K562 (cell line): Measurements from ENCODE around the gene HS3ST3B1. TPM values are rescaled to one million over a fixed set of nuclear protein-coding genes. Genes with fewer than 3 reads are reported as not detected.

Source experiments
- ATAC-seq: fragments of 200-7000 bp; cut with Tn5 transposase; 3 replicates; pipeline ENCODE4 v1.9.1; 2020; ENCODE audit warnings: moderate library complexity
- BruUV-seq: library from RNA; stranded (reverse); fragments of 400-500 nt; replicated peaks from 2 replicates; lab custom pipeline; 2021; lab: Mats Ljungman, UMichigan
- CTCF ChIA-PET: fragments of 300-600 bp; formaldehyde crosslinking; extraction: SDS; loops from one replicate; lab custom pipeline; 2021; ENCODE audit warnings: low intra/inter-chr PET ratio; lab: Yijun Ruan, JAX
- POLR2A ChIA-PET: fragments of 300-600, 350-650 bp; sonication (Branson Sonifier 250); formaldehyde crosslinking; extraction: SDS; loops from one replicate; lab custom pipeline; 2021; ENCODE audit warnings: antibody characterized with exemption, inconsistent platforms; lab: Yijun Ruan, JAX
- DNase-seq, 4 experiments: peaks; one replicate each; pipeline versions ENCODE4 v3.0.0 to v3.0.0-alpha.2; 2011 to 2018; ENCODE audit warnings: low spot score in 3 of 4, mixed read lengths in 3 of 4; ENCODE audit errors: extremely low read depth in 1 of 4
- FAIRE-seq: peaks from 2 replicates; lab custom pipeline; 2011; peaks lifted over from hg19 to GRCh38; lab: Jason Lieb, UNC
- H2AFZ ChIP-seq: 2 replicates; pipeline ENCODE4 v1.6.0; 2011; ENCODE audit warnings: low read depth, low read length, control low read depth, inconsistent platforms
- H3K27ac ChIP-seq: fragments of 200-600 bp; 3 replicates; pipeline ENCODE4 v1.8.0; 2011; ENCODE audit warnings: low read depth, mild to moderate bottlenecking, control low read depth, inconsistent platforms, low read length, moderate library complexity, mixed read lengths; ENCODE audit errors: extremely low read depth
- H3K27me3 ChIP-seq, 2 experiments: fragments of 300-600 bp in 1 of 2; 2 replicates in 1 of 2; 3 replicates in 1 of 2; pipeline versions ENCODE4 v1.6.0 to v1.8.0; 2011; ENCODE audit warnings: inconsistent platforms in 2 of 2, low read length in 2 of 2, mild to moderate bottlenecking in 1 of 2, mixed read lengths in 1 of 2, moderate library complexity in 1 of 2; ENCODE audit not compliant: control insufficient read depth in 2 of 2, insufficient read depth in 2 of 2
- H3K36me3 ChIP-seq: fragments of 300-600 bp; 3 replicates; pipeline ENCODE4 v1.8.0; 2011; ENCODE audit warnings: mild to moderate bottlenecking, low read length, inconsistent platforms; ENCODE audit not compliant: control insufficient read depth, insufficient read depth
- H3K4me1 ChIP-seq, 2 experiments: fragments of 200-600 bp in 1 of 2; replicated peaks in 1 of 2; 2 replicates in 1 of 2; 3 replicates in 1 of 2; pipeline versions ENCODE4 v1.5.1 to v1.8.0; 2011; ENCODE audit warnings: inconsistent platforms in 2 of 2, low read length in 2 of 2, mild to moderate bottlenecking in 1 of 2, mixed read lengths in 1 of 2, moderate library complexity in 1 of 2; ENCODE audit not compliant: control insufficient read depth in 2 of 2, insufficient read depth in 2 of 2
- H3K4me2 ChIP-seq: 2 replicates; pipeline ENCODE4 v1.6.1; 2011; ENCODE audit warnings: low read length, control low read depth, inconsistent platforms, mixed read lengths; ENCODE audit not compliant: insufficient read depth
- H3K4me3 ChIP-seq: fragments of 200-600 bp; sonication (generic), shearing (Covaris generic); 2 replicates; pipeline ENCODE4 v1.5.1; 2016; ENCODE audit warnings: control low read depth, inconsistent platforms
- H3K79me2 ChIP-seq: fragments of 200-600 bp; 3 replicates; pipeline ENCODE4 v1.8.0; 2011; ENCODE audit warnings: low read length, inconsistent platforms; ENCODE audit not compliant: control insufficient read depth, insufficient read depth
- H3K9ac ChIP-seq, 2 experiments: 2 replicates each; pipeline versions ENCODE4 v1.6.0 to v1.6.1; 2011; ENCODE audit warnings: low read depth in 2 of 2, low read length in 2 of 2, control low read depth in 1 of 2, inconsistent platforms in 1 of 2, mild to moderate bottlenecking in 1 of 2, mixed read lengths in 1 of 2; ENCODE audit not compliant: insufficient read depth in 1 of 2
- H3K9me1 ChIP-seq: one replicate; pipeline ENCODE4 v1.6.0; 2011; ENCODE audit warnings: inconsistent platforms, mild to moderate bottlenecking, low read length, moderate library complexity; ENCODE audit not compliant: control insufficient read depth, insufficient read depth
- H3K9me3 ChIP-seq: replicated peaks from 2 replicates; pipeline ENCODE4 v1.5.1; 2011; ENCODE audit warnings: low read depth, low read length, inconsistent platforms; ENCODE audit not compliant: control insufficient read depth, insufficient read depth
- H4K20me1 ChIP-seq: replicated peaks from 2 replicates; pipeline ENCODE4 v1.6.1; 2011; ENCODE audit warnings: low read length, inconsistent platforms, mixed read lengths; ENCODE audit not compliant: control insufficient read depth, insufficient read depth
- DACH1 ChIP-seq: fragments of 450-650 bp; IDR thresholded peaks from 2 replicates; pipeline ENCODE4 v1.6.1; 2018; ENCODE audit not compliant: partially characterized antibody
- EP400 ChIP-seq: fragments of 450-650 bp; IDR thresholded peaks from 2 replicates; pipeline ENCODE4 v1.6.1; 2017; ENCODE audit warnings: antibody characterized with exemption, mild to moderate bottlenecking, moderate library complexity
- HDAC6 ChIP-seq: IDR thresholded peaks from 2 replicates; pipeline ENCODE4 v1.6.1; 2012; ENCODE audit warnings: low read depth, mild to moderate bottlenecking, control low read depth, inconsistent platforms, low read length, moderate library complexity
- KLF16 ChIP-seq: IDR thresholded peaks from 2 replicates; pipeline ENCODE4 v1.6.1; 2016; ENCODE audit warnings: antibody characterized with exemption
- RNF2 ChIP-seq: sonication (generic); IDR thresholded peaks from 2 replicates; pipeline ENCODE4 v1.6.1; 2016
- SRF ChIP-seq, 2 experiments: fragments of 250-450, 450-650 bp in 1 of 2; sonication (Bioruptor Pico) in 1 of 2; sonication (generic) in 1 of 2; formaldehyde crosslinking; IDR thresholded peaks; 2 replicates each; pipeline versions ENCODE4 v1.5.0 to v1.5.1; 2020 to 2022; ENCODE audit warnings: mild to moderate bottlenecking in 1 of 2, missing genetic modification reagents in 1 of 2
- WHSC1 ChIP-seq: IDR thresholded peaks from one replicate; pipeline ENCODE4 v1.6.1; 2012; ENCODE audit warnings: low read length, control low read depth, inconsistent platforms
- ZNF121 ChIP-seq: sonication (generic); formaldehyde crosslinking; conservative IDR thresholded peaks from 2 replicates; pipeline ENCODE4 v1.8.0; 2022; ENCODE audit warnings: missing genetic modification reagents
- ZNF146 ChIP-seq: IDR thresholded peaks from one replicate; pipeline ENCODE4 v1.6.1; 2018; ENCODE audit warnings: missing compliant biosample characterization; ENCODE audit not compliant: unreplicated experiment
- ZNF232 ChIP-seq: sonication (generic); formaldehyde crosslinking; IDR thresholded peaks from 2 replicates; pipeline ENCODE4 v1.8.0; 2022; ENCODE audit warnings: mild to moderate bottlenecking, missing genetic modification reagents
- ZNF431 ChIP-seq: sonication (generic); formaldehyde crosslinking; IDR thresholded peaks from 2 replicates; pipeline ENCODE4 v1.8.0; 2022; ENCODE audit warnings: mild to moderate bottlenecking, missing genetic modification reagents
- WGBS: fragments of 100-300 bp; shearing (Covaris generic); methylation state at CpG from one replicate; pipeline ENCODE4 v1.1.6; 2016; ENCODE audit warnings: low coverage, mixed read lengths; ENCODE audit not compliant: insufficient coverage; ENCODE audit errors: missing lambda C conversion rate; 5-methylcytosine and 5-hydroxymethylcytosine counted together
- in situ Hi-C: fragments of 300-500 bp; cut with MboI; formaldehyde crosslinking; loops from 4 replicates; pipeline ENCODE4 v1.15.0; 2018; ENCODE audit warnings: inconsistent platforms, mixed read lengths
- intact Hi-C: fragments of 100-400 bp; cut with micrococcal nuclease; formaldehyde crosslinking; loops from 2 replicates; pipeline ENCODE4 v1.14.2; 2022
- polyA plus RNA-seq, 8 experiments: library from polyadenylated mRNA; depleted of rRNA in 4 of 8; stranded (reverse) in 5 of 8; unstranded in 3 of 8; fragments of >200 nt; fragmentation: Nextera tagmentation in 2 of 8; fragmentation: Illumina TruSeq in 1 of 8; extraction: Ambion mirVana in 2 of 8; extraction: Trizol in 1 of 8; gene quantifications; 2 replicates each; pipeline versions ENCODE4 v1.2.1 to v1.2.3, GENCODE V29; 2011 to 2014; ENCODE audit warnings: inconsistent platforms in 1 of 8, missing spikeins in 1 of 8
- total RNA-seq, 7 experiments: library from RNA; depleted of rRNA in 6 of 7; stranded (reverse); fragments of >200 nt in 6 of 7; fragmentation: Illumina TruSeq in 2 of 7; extraction: Trizol in 2 of 7; gene quantifications; 2 replicates each; pipeline versions ENCODE4 v1.2.1 to v1.2.3, GENCODE V29; 2011 to 2021; ENCODE audit warnings: low replicate concordance in 1 of 7
- TF ChIP-seq, protein P1 (sequence below): fragments of 450-650 bp; IDR thresholded peaks from 2 replicates; pipeline ENCODE4 v1.6.1; 2016; ENCODE audit warnings: missing biosample characterization, missing genetic modification characterization
- TF ChIP-seq, protein P2 (sequence below), 2 experiments: fragments of 450-650 bp in 1 of 2; sonication (generic) in 1 of 2; formaldehyde crosslinking; conservative IDR thresholded peaks; 2 replicates each; pipeline versions ENCODE4 v1.4.0 to v1.8.1; 2020 to 2022; ENCODE audit warnings: mild to moderate bottlenecking in 1 of 2, missing genetic modification reagents in 1 of 2
- TF ChIP-seq, protein P3 (sequence below): fragments of 250-450 bp; sonication (Bioruptor Pico); IDR thresholded peaks from 2 replicates; pipeline ENCODE4 v1.8.0; 2022; ENCODE audit warnings: moderate library complexity, mild to moderate bottlenecking, inconsistent platforms
- TF ChIP-seq, protein P4 (sequence below): sonication (generic); formaldehyde crosslinking; IDR thresholded peaks from 2 replicates; pipeline ENCODE4 v1.8.0; 2022; ENCODE audit warnings: missing genetic modification reagents, mild to moderate bottlenecking, borderline replicate concordance
- TF ChIP-seq, protein P5 (sequence below): sonication (generic); formaldehyde crosslinking; IDR thresholded peaks from 2 replicates; pipeline ENCODE4 v1.8.0; 2022; ENCODE audit warnings: missing genetic modification reagents, mild to moderate bottlenecking, moderate library complexity, borderline replicate concordance

HS3ST3B1 gene
- total and polyA plus RNA-seq, 9 of the 15 experiments (the other 6 are each of a cell fraction or from before 2014, with no cell fraction given): 1.9 to 12.9 (median 3.7) TPM

DNA sequence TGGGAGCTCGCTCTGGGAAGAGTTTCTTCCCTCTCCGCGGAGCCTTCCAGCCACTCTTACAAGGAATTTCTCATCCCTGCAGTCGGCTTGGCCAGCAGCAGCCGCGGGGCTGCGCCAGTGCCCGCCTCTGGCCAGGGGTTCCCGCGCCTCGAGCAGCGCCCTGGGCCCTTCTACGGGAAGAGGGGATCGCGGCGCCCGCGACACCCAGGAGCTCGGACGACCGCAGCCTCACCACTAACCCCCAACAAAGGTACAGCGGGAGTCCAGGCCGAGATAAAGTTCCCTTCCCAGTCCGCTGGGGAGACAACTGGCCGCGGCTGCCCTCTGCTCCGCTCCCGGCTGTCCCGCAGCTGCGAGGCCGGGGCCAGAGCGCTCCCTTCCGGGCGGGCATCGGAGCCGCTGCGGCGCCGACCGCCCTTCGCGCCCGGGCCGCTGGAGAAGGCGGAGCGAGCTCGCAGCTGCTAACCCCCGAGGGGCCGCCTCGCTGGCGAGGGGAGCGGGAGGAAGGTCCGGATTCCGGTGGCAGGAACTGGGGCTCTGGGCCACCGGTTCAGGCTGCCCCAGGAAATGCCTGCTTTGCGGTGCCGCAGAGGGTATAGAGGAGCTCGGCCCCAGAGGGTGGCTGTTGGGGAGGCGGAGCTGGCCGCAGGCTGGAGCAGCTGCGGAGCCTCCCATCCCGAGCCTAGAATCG lies 3.6 kb upstream of the HS3ST3B1 start:
- Histone ChIP-seq H3K4me3 (no peak overlapping the region), H3K4me1 (peaks cover 2 to 27% of the 10 kb centered on the region in 2 experiments; a peak in 3 of 5 replicates)
- POLR2A ChIA-PET: no interaction called here
- TF ChIP-seq, protein P1, sequence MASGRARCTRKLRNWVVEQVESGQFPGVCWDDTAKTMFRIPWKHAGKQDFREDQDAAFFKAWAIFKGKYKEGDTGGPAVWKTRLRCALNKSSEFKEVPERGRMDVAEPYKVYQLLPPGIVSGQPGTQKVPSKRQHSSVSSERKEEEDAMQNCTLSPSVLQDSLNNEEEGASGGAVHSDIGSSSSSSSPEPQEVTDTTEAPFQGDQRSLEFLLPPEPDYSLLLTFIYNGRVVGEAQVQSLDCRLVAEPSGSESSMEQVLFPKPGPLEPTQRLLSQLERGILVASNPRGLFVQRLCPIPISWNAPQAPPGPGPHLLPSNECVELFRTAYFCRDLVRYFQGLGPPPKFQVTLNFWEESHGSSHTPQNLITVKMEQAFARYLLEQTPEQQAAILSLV (tag): no peak
- TF ChIP-seq ZNF431 (CRISPR knock-in tag): no peak
- TF ChIP-seq EP400: no peak
- TF ChIP-seq ZNF146: no peak
- no peak for TF ChIP-seq KLF16
- TF ChIP-seq, protein P2, sequence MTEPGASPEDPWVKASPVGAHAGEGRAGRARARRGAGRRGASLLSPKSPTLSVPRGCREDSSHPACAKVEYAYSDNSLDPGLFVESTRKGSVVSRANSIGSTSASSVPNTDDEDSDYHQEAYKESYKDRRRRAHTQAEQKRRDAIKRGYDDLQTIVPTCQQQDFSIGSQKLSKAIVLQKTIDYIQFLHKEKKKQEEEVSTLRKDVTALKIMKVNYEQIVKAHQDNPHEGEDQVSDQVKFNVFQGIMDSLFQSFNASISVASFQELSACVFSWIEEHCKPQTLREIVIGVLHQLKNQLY (CRISPR knock-in tag; conservative IDR thresholded peaks at IDR 0.05): no peak
- no peak for TF ChIP-seq WHSC1
- no peak for TF ChIP-seq DACH1
- no peak for TF ChIP-seq SRF (CRISPR knock-in tag; IDR thresholded peaks at IDR 0.05)
- no peak for TF ChIP-seq ZNF232 (CRISPR knock-in tag)
- TF ChIP-seq, protein P3, sequence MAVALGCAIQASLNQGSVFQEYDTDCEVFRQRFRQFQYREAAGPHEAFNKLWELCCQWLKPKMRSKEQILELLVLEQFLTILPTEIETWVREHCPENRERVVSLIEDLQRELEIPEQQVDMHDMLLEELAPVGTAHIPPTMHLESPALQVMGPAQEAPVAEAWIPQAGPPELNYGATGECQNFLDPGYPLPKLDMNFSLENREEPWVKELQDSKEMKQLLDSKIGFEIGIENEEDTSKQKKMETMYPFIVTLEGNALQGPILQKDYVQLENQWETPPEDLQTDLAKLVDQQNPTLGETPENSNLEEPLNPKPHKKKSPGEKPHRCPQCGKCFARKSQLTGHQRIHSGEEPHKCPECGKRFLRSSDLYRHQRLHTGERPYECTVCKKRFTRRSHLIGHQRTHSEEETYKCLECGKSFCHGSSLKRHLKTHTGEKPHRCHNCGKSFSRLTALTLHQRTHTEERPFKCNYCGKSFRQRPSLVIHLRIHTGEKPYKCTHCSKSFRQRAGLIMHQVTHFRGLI (CRISPR knock-in tag): no peak
- TF ChIP-seq, protein P4, sequence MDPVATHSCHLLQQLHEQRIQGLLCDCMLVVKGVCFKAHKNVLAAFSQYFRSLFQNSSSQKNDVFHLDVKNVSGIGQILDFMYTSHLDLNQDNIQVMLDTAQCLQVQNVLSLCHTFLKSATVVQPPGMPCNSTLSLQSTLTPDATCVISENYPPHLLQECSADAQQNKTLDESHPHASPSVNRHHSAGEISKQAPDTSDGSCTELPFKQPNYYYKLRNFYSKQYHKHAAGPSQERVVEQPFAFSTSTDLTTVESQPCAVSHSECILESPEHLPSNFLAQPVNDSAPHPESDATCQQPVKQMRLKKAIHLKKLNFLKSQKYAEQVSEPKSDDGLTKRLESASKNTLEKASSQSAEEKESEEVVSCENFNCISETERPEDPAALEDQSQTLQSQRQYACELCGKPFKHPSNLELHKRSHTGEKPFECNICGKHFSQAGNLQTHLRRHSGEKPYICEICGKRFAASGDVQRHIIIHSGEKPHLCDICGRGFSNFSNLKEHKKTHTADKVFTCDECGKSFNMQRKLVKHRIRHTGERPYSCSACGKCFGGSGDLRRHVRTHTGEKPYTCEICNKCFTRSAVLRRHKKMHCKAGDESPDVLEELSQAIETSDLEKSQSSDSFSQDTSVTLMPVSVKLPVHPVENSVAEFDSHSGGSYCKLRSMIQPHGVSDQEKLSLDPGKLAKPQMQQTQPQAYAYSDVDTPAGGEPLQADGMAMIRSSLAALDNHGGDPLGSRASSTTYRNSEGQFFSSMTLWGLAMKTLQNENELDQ (CRISPR knock-in tag): no peak
- TF ChIP-seq, protein P5, sequence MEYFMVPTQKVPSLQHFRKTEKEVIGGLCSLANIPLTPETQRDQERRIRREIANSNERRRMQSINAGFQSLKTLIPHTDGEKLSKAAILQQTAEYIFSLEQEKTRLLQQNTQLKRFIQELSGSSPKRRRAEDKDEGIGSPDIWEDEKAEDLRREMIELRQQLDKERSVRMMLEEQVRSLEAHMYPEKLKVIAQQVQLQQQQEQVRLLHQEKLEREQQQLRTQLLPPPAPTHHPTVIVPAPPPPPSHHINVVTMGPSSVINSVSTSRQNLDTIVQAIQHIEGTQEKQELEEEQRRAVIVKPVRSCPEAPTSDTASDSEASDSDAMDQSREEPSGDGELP (CRISPR knock-in tag): no peak
- no peak for TF ChIP-seq RNF2
- no peak for TF ChIP-seq ZNF121
- no peak for TF ChIP-seq HDAC6

More for the DNA sequence above, 3.6 kb upstream of the HS3ST3B1 start:
- Histone ChIP-seq H3K4me2 (no peak overlapping the region), H4K20me1 (no peaks in the 10 kb centered on the region), H3K27ac (no peak overlapping the region), H3K9ac (no peak overlapping the region), H3K36me3 (no peaks in the 10 kb centered on the region), H3K9me3 (no peaks in the 10 kb centered on the region), H3K27me3 (peaks cover 0 to 6% of the 10 kb centered on the region in 2 experiments; a peak in 3 of 5 replicates), H2AFZ (no peak overlapping the region), H3K9me1 (no peaks in the 10 kb centered on the region), H3K79me2 (peaks cover 13% of the 10 kb centered on the region)
- in situ Hi-C loops: no loop called here
- WGBS: 88% methylated on average over 12 of the region's 63 CpGs
- CTCF ChIA-PET: no interaction called here
- no peak for DNase-seq
- FAIRE-seq: no peak
- ATAC-seq: no peak
- intact Hi-C loops: loop anchor here (10.0 kb wide), 2 partner anchors 517 to 627 kb away; no protein-coding TSS in a partner anchor
- BruUV-seq: no TSS peak
